Peyer's patch (tissue), 4 donors: Measurements from ENCODE around the gene ZBTB7A.

Source experiments
- CTCF ChIP-seq, 6 experiments: fragments of 450-650 bp in 4 of 6; fragments of 200-600 bp in 2 of 6; sonication (generic) in 1 of 6; IDR thresholded peaks; one replicate each; pipeline ENCODE4 v1.5.1; 2017 to 2019; ENCODE audit warnings: antibody characterized with exemption in 6 of 6, mild to moderate bottlenecking in 3 of 6, moderate library complexity in 1 of 6
- POLR2A ChIP-seq, 2 donors: fragments of 450-650 bp; IDR thresholded peaks; one replicate each; pipeline ENCODE4 v1.5.1; 2017; ENCODE audit warnings: antibody characterized with exemption in 2 of 2, mild to moderate bottlenecking in 2 of 2, moderate library complexity in 2 of 2

DNA sequence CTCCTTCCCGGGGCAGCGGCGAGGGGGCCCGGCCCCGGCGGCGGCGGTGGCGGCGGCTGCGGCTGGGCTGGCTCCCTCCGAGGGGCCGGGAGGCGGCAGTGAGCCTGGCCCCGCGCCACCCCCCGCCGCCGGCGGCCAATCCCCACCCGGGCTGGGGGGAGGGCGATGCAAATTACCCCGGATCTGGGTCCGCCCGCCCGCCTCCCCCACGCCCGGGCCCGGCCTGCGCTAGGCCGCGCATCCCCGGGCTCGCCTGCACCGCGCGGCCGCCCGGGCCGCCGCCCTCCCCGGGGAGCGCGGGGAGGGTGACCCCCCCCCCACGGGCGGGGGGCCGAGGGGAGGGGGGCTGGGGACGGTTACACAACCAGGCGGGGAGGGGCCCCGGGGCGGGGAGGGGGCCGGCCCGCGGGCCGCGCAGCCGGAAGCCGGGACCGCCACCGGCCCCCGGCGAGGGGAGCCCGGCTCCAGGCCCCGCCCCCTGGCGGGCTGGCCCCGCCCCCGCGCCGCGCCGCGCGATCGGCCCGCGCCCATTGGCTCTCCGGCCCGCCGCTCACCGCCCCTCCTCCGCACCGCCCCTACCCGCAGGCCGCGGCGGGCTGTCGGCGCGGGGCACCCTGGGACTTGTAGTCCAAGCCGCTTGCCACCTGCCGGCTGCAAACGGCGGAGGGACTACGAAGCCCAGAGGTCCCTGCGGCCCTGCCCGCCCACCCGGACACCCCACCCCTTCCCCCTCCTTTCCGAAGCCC is 1.1 kb downstream of the ZBTB7A start:
- TF ChIP-seq CTCF (IDR thresholded peaks at IDR 0.05) (peak in 2 of 6 experiments; percentile 11 to 26), POLR2A (IDR thresholded peaks at IDR 0.05) (peak in 1 of 2 donors; percentile 29)
